ENCODE data around the gene DUOXA1.

The DUOXA1 gene, protein sequence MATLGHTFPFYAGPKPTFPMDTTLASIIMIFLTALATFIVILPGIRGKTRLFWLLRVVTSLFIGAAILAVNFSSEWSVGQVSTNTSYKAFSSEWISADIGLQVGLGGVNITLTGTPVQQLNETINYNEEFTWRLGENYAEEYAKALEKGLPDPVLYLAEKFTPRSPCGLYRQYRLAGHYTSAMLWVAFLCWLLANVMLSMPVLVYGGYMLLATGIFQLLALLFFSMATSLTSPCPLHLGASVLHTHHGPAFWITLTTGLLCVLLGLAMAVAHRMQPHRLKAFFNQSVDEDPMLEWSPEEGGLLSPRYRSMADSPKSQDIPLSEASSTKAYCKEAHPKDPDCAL

DNA sequence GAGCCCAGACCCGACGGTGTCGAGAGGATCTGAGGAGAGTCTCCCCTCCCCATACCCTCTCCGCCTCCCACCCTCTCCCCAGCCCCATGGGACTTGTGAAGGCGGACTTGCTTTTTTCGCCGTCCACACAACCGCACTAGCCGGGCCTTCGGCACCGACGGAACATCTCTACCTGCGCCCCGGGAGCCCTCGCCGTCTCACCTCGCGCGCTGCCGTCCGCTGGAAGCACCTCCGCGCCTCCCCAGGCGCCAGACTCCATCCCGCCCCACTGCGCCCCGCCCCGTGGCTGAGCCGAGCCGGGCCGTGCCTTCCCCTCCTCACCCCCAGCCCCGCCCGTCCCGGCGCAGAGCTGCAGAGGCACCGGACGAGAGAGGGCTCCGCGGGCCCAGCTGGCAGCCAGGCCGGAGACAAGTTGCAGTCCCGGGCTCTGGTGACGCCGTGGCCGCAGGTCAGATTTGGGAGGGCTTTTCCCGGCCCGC is at the start of gene DUOXA1, which contains the start of gene DUOX1:
TSS of gene DUOXA1 (minus strand) at position 229 of the 479 bp plus-strand sequence. CDS start 6,865 bp downstream, outside the sequence.
TSS of gene DUOX1 (plus strand) at position 344 of the 479 bp plus-strand sequence. CDS start 1,973 bp downstream, outside the sequence.
- DNase-seq (ENCODE audit: low spot score), result no peak

- DNase-seq (ENCODE audit: low spot score), result no peak
Observed at GRCh38 chr15:45177285-45177684, 47.6 kb upstream of the DUOXA1 start.

DNA sequence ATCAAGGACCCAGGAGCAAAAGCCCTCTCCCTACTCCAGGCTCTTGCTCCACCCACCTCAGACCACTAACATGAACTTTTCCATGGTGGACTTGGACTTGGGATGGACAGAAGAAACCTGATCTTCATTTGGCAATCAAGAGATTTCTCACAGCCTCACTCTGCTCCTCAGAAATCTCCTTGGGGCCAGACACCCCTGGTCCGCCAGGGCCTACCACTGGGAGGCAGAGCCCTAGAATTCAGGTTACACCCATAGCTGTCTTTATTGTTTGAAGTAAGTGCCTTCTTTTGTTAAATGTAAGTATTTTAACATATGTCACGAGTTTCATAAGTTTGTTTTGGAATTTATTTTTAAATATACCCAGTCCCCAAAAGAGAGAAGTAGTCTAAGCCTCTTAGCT is 44.9 kb upstream of the DUOXA1 start:
- DNase-seq (ENCODE audit: low spot score), result no peak

DNA sequence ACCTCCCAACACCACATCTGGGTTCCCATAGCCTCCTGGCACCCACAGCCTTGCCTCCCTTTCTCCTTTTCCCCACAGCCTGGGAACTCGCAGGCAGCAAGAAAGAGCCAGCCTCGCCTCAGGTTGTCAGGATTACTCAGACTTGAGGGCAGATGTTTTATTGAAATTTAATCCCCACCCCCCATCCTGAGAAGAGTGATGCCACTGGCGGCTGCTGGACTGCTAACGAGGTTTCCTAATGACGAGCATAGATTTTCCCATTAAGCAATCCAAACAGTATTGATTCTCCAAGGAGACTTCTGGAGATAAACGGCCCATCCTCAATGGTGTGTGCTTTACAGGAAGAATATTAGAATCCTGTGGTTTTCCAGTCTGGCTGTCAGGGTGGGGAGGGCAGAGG is 44.4 kb upstream of the DUOXA1 start:
- DNase-seq (ENCODE audit: low spot score), result no peak

DNA sequence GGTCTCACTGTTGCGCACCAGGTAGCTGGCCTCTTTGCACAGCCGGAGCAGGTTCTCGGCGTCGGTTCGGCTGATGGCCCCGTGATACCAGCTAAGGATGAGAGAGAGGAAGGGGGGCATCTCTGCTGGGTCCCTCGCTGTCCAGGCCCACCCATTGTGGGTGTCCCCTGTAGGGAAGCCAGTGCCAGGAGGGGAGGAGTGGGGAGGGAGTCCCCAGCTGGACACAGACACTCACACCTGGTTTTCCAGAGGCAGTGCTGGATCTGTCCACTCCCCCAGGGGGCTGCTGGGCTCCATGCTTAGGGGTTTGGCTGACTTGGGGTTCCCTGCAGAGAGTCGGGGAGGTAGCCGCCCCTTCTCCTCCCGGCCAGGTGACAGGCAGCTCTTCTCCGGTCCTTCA is 42.2 kb upstream of the DUOXA1 start:
- no peak for DNase-seq (ENCODE audit: low spot score)

- DNase-seq (ENCODE audit: low spot score), result peak; percentile 50
Observed at GRCh38 chr15:45169608-45170480, 40.2 kb upstream of the DUOXA1 start.

DNA sequence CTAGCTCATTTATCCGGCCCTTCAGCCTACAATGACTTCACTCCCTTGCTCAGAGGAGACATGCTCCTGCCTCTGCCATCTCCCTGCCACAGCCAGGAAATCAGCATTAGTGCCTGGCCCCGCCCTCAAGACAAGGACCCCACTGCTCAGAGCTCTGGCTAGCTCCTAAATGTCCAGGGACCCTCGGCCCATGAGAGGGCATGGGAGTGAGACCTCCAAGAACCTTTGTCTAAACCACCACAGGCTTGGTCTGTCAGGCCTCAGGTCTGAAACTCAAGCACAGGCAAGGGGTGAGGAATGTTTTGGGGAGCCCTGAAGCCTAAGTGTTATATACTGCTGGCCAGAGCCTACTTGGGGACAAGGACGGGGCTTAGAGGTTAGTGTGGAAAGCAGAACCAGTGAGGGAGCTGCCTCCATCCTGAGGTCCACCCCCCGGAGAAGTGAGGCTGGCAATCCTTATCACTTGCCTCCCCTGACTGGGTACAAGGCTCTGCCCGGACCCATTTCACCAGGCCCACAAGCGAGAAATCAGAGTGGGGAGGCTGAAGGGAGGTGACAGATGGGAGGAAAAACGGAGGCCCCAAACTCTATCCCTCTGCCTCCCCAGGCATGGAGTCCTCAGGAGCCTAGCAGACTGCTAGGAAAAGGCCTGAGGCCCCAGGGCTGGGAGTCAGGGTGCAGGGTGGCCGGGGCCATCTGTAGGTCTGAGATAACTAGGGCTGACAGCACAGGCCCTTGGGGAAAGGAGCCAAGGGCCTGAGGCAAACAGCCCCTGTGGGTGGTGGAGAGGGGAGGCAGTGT is 39.3 kb upstream of the DUOXA1 start:
- no peak for DNase-seq (ENCODE audit: low spot score)

DNA sequence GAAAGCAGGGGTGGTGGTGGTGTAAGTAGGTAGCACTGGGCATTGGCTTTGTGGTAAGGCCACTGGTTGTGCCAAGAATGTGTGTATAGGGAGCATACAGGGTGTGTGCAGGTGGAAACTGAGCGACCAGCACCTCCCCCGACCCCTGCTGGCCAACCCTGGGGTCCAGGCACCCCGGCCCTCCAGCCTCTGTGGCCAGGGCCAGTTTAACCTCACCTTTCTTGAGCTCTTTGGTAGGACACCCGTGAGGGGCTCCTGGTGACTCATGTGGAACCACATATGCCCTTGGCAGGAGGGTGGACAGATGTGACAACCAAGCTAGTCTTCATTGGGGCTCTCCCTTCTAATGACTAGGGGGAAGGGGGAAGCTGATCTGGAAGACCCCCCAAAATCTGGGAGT is 38.6 kb upstream of the DUOXA1 start:
- DNase-seq (ENCODE audit: low spot score), result no peak

DNA sequence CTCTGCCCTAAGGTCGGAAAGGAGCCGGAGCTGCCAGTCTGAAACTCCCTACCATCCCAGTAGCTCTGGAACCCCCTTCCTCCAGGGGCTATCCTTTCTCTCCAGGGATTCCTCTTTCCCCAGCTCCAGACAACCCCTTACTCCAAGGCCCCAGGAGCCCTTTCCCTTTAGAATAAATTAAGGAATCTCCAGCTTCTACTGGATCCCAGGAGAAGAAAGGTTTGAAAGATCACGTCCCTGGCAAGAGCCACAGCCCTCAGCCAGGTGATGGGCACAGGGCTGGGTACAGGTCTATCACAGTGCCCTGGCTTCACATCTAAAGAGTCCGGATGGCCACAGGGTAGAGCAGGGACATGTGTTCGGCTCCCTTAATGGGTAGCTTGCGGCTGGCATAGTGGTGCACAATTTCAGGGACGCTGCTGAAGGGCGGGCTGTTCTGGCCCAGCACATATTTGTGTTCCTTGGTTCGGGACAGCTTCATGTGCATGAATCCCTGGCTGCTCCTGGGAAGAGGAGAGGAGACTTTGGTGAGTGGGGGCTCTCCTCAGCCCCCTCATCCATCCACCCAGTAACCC is 38.0 kb upstream of the DUOXA1 start:
- DNase-seq (ENCODE audit: low spot score), result no peak

- peak; percentile 92 for DNase-seq (ENCODE audit: low spot score)
Observed at GRCh38 chr15:45166834-45167630, 37.4 kb upstream of the DUOXA1 start.

GRCh38 chr15:45165536-45165935 is 35.9 kb upstream of the DUOXA1 start:
- DNase-seq (ENCODE audit: low spot score), result no peak

DNA sequence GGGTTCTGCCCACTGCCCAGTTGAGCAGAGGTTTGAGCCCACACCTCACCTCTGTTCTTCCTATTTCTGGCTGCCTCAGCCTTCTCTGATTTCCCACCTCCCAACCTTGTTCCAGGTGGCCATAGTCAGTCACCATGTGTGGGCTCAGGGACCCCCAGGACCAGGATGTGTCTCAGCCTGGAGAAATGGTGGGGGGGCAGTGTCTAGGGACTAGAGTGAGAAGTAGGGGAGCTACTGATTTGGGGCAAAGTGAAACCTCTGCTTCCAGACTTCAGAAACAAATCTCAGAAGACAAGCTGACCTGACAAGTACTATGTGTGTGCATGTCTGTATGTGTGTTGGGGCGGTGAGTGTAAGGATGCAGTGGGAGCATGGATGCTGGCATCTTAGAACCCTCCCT is 35.2 kb upstream of the DUOXA1 start:
- DNase-seq (ENCODE audit: low spot score), result no peak

GRCh38 chr15:45163508-45163856 is 33.8 kb upstream of the DUOXA1 start:
- DNase-seq (ENCODE audit: low spot score), result no peak

GRCh38 chr15:45162771-45163507 is 33.3 kb upstream of the DUOXA1 start:
- DNase-seq (ENCODE audit: low spot score), result peak; percentile 83

DNA sequence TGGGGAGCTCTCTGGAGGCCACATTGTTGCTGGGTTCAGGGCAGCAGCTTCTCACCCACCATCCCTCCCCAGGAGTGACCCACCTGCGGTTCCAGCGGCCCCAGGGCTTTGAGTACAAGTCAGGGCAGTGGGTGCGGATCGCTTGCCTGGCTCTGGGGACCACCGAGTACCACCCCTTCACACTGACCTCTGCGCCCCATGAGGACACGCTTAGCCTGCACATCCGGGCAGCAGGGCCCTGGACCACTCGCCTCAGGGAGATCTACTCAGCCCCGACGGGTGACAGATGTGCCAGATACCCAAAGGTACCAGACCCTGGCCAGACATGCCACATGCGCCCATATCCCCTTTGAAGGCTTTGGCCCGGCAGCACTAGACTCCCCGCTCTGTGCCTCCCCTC is 32.0 kb upstream of the DUOXA1 start:
- no peak for DNase-seq (ENCODE audit: low spot score)

DNA sequence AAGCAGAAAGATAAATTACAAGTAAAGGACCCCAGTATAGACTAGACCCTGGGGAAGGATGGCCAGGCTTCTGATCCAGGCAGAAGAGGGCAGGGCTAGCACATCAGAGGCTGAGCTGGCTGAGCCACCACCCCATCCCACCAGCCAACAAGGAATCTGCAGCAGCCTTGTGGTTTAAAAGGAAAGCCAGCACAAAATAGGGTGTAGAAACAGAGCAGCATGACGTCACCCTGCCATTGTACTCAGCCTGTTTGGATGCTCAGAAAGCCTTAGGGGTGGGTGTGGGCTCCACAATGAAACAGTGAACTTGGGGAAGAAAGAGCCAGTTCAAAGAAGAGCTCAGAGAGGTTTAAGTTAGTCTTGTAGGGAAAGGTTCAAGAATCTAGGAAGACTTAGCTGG is 28.3 kb upstream of the DUOXA1 start:
- no peak for DNase-seq (ENCODE audit: low spot score)

GRCh38 chr15:45156744-45157455 is 27.2 kb upstream of the DUOXA1 start:
- no peak for DNase-seq (ENCODE audit: low spot score)

DNA sequence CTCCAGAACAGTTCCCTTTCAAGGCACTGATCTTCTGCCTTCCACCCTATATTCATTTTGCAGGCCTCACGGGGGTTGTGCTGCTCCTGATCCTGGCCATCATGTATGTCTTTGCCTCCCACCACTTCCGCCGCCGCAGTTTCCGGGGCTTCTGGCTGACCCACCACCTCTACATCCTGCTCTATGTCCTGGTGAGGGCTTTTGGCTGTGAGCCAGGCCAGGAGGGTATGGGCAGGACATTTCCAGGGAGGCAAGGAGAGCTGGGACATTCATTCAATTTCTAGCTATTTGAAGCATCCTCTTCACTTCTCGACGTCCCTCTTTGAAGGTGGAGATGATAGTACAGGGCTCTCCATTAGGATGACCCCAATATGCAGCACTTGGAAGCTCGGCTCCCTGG is 26.1 kb upstream of the DUOXA1 start:
- DNase-seq (ENCODE audit: low spot score), result no peak

DNA sequence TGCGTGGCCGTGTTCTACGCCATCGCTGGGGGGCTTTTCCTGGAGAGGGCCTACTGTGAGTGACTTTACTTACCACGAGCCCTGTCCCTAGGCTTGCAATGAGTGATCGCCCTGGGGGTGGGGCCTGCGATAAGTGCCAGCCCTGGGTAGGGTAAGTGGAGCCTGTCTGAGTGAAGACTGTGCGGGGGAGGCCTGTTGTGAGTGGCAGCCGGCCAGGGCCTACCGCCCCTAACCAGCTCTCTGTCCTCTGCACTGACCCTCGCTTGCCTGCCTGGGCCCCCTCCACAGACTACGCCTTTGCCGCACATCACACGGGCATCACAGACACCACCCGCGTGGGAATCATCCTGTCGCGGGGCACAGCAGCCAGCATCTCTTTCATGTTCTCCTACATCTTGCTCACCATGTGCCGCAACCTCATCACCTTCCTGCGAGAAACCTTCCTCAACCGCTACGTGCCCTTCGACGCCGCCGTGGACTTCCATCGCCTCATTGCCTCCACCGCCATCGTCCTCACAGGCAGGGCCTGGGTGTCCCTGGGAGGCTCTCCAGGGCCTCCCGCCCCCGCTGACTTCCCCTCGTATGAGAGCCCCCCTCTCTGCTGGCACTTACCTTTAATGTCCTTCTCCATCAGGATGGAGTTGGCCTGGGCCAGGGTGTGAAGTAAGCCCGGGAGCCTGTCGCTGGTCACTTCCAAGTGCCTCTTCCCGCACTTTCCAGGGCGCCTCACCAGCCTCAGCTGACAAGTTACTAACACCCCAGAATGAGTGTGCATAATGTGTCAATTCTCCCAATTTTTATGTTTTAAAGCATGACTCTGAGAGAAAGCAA is 22.5 kb upstream of the DUOXA1 start:
- DNase-seq (ENCODE audit: low spot score), result no peak

Data from NAMALWA (cell line).